Globus pallidus (tissue), 1 donor: ENCODE data around the gene FGF14.
A peak's percentile ranks its signal among the peaks of the same experiment; 100 is the strongest.

Experiments
- DNase-seq: peaks from one replicate; pipeline ENCODE4 v3.0.0-alpha.2; 2015; ENCODE audit warnings: low spot score

FGF14 gene

GRCh38 chr13:102367836-102368235 is 34.0 kb downstream of the FGF14 start:
- no peak for DNase-seq

GRCh38 chr13:102361113-102361512 is 40.7 kb downstream of the FGF14 start:
- DNase-seq = no peak

- DNase-seq = no peak
Observed at GRCh38 chr13:102359264-102359663, 42.6 kb downstream of the FGF14 start.

- DNase-seq = no peak
Observed at GRCh38 chr13:102355251-102355650, 46.6 kb downstream of the FGF14 start.

GRCh38 chr13:102354011-102354410 is 47.8 kb downstream of the FGF14 start:
- no peak for DNase-seq

- no peak for DNase-seq
Observed at GRCh38 chr13:102351521-102351920, 50.3 kb downstream of the FGF14 start.

- no peak for DNase-seq
Observed at GRCh38 chr13:102347490-102347889, 54.4 kb downstream of the FGF14 start.

- DNase-seq = no peak
Observed at GRCh38 chr13:102346769-102347168, 55.1 kb downstream of the FGF14 start.

- no peak for DNase-seq
Observed at GRCh38 chr13:102344410-102344809, 57.4 kb downstream of the FGF14 start.

GRCh38 chr13:102333320-102334198 is 68.3 kb downstream of the FGF14 start:
- no peak for DNase-seq

GRCh38 chr13:102328909-102329308 is 72.9 kb downstream of the FGF14 start:
- DNase-seq = no peak

GRCh38 chr13:102327119-102327617 is 74.7 kb downstream of the FGF14 start:
- no peak for DNase-seq

- no peak for DNase-seq
Observed at GRCh38 chr13:102326381-102327118, 75.3 kb downstream of the FGF14 start.

GRCh38 chr13:102325321-102325720 is 76.5 kb downstream of the FGF14 start:
- no peak for DNase-seq

GRCh38 chr13:102323505-102323904 is 78.3 kb downstream of the FGF14 start:
- no peak for DNase-seq

GRCh38 chr13:102323012-102323411 is 78.8 kb downstream of the FGF14 start:
- DNase-seq = no peak

- DNase-seq = no peak
Observed at GRCh38 chr13:102322211-102322610, 79.6 kb downstream of the FGF14 start.

GRCh38 chr13:102318233-102318632 is 83.6 kb downstream of the FGF14 start:
- no peak for DNase-seq

- peak; percentile 35 for DNase-seq
Observed at GRCh38 chr13:102317593-102317992, 84.3 kb downstream of the FGF14 start.

- DNase-seq = no peak
Observed at GRCh38 chr13:102316732-102317131, 85.1 kb downstream of the FGF14 start.

GRCh38 chr13:102312841-102313240 is 89.0 kb downstream of the FGF14 start:
- no peak for DNase-seq

GRCh38 chr13:102311901-102312300 is 89.9 kb downstream of the FGF14 start:
- DNase-seq = no peak

GRCh38 chr13:102311419-102311796 is 90.4 kb downstream of the FGF14 start:
- no peak for DNase-seq
